DMS53 treated with DMSO at 0.1 percent for 48 hours (cell line): Measurements from ENCODE around the gene MAP3K7.

Experiments used
- DNase-seq: peaks from one replicate; lab custom pipeline; 2025; ENCODE audit not compliant: unreplicated experiment; lab: John Stamatoyannopoulos, UW

Gene MAP3K7

DNA sequence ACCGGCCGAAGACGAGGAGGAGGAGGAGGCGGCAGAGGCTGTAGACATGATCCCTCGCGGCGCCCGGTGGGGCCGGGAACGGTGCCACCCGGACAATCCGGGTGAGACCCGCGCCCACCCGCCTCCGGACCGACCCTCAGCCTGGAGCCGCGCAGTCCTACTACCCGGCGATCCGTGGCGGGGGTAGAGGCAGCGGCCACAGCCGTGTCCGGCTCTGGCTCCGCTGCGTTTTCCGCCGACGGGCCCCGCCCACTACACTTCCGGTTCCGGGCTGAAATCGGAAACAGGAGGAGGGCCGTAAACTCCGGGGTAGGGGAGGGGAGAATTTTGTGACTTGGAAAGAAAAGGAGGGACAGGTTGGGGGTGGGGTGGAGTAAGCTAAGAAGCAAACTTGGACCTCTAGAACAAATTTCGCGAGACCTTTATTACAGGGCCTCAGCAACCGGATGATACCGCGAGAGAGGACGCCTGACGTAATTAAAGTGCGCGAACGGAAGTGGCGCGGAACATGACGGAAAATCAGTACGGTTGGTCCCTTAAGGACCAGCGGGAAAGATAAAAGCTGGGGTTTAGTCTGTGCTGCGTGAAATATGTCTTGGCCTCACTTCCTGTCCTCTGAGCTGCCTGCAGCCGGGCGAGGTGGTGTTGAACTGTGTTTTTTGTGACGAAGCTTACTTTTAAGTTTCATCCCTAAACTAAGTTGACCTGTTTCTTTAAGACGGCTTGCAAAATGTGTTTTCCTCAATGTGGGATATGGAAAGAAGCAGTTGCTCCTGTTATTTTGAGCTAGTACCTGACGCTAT is at the start of gene MAP3K7:
TSS of gene MAP3K7 (minus strand) at position 237 of the 803 bp plus-strand sequence. CDS start at position 48, 189 bp downstream.
- DNase-seq: peak; percentile 62

DNA sequence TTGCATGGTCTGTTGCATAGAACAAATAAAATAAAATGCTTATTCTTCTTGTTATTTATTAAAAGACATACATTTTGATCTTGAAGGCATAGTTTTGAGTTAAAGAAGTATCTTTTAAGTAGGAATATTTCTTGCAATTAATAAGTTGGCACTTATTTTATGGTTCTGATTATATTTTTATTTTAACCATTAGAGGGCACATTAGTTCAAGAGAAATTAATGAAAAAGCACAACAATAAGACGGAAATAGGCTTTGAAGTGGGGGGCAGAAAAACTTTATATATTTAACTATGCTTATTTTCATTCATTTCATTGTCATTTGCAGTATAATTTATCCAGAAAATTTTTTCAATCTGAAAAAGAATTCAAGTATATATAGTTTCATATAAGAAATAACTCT is 44.2 kb upstream of the MAP3K7 start:
- no peak for DNase-seq

DNA sequence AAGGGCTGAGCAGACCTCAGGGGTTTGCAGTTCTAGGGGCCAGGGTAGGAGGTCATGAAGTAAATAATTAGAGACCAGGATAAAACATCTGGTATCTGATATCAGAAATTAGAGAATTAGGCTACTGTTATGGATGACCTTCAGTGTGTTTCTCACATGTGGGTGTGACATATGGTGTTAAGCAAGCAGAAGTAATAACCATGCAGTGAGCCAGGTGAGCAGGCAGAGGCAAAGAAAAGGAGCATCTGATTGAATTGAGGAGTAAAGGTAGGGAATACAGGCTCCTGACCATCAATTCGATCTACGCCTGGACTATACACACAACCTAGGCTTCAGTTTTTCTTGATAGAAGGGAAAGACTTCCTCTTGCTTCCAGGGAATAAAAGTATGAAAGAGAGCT is 34.7 kb upstream of the MAP3K7 start:
- DNase-seq: no peak

DNA sequence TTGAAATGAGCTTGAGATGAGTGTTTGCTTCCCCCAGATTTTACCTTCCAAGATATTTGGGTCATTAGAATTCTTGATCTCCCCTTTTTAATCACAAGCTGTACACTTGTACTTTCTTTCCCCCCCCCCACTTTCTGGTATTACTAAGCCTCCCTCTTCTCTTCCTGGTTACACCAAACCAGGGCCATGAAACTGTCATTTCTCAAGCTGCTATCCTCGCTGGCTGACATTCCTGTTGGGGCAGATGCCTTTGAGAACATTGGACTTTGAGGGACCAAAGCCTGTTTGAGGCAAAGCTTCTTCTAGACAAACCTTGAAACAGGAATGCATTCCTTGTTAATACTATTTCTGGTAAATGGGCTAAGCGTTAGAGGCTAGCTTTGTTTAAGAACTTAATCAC is 32.3 kb upstream of the MAP3K7 start:
- DNase-seq: no peak

DNA sequence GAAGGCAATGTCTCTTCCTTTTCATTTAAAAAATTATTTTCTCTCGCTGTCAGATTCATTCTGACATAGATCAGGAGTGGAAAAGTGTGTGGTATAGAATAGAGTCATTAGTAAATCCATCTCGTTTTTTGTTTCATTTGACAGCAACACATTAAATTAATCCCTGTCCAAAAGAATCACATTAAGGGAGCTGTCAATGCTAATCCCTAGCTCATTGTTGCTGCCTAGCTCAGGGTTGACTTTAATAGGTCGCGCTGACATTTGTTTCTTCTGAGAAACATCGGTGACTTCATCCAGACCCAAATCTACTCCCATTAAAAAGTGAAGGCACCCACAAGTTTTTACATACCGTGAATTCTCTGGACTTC is 25.4 kb upstream of the MAP3K7 start:
- DNase-seq: no peak

DNA sequence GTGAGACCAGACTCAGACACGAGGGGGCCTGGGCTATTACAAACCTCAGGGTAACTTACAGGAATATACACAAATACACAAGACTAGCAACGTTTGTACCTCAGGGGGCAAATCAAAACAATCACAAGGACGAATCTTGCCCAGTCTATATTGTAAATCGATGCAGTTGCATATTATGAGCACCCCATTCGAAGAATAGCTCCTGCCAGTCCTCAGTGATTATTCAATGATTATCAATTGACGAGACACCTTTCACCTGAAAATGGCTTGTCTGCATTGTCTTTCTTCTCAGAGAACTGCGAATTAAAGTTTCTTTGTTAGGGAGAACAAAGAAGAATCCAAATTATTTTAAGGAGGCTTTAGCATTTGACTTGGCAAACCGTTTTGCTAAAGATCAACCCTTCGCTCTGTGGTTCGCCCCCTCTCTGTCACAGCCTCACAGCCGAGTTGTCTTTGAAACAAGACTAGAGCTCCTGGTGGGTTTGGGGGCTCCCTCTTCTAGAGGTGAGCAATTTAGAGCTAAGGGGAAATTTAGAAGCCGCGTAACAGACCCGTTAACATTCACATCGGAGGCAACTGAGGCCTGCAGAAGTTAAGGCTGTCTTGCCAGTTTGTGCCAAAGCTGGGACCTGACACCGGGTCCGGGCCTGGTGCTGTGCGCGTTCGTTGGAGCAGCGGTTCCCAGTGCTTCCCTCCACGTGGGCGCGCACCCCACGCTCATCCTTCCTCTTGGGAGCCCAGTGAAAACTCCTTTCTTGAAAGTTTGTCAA is 24.9 kb upstream of the MAP3K7 start:
- DNase-seq: no peak

DNA sequence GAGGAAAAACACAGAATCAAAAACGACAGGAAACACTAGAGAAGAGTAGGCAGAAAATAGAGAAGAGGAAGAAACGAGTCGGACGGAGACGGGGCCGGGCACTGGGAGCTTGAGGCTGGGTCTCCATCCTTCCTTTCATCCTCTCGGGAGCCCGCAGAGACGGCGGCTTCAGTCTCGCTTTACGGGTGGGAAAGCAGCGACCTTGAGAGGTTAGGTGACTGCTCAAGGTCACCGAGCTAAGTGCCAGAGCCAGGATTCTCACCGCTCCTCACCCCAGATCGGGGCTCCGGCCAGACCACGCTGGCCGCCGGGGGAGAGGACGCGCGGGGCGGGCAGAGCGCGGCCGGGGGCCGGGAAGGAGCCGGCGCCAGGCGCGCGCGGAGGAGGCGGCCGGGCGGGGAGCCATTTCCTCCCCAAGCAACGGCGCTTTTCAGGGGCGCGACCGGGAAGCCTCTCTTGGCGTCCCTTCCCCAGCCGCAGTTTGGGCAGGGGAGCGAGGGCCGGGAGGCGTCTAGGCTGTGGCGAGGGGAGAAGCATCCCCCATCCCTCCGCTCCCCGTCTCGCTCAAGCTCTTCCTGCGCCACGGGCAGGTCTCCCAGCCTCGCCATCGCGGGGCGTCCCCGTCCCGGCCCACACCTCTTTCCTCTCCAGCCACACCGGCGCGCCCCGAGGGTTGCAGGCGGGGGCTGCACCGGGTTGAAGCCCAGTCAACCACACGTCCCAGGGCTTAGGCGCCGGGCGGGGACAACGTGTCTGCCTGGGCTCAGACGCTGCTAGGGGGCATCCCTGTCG is 24.1 kb upstream of the MAP3K7 start:
- DNase-seq: peak; percentile 7

DNA sequence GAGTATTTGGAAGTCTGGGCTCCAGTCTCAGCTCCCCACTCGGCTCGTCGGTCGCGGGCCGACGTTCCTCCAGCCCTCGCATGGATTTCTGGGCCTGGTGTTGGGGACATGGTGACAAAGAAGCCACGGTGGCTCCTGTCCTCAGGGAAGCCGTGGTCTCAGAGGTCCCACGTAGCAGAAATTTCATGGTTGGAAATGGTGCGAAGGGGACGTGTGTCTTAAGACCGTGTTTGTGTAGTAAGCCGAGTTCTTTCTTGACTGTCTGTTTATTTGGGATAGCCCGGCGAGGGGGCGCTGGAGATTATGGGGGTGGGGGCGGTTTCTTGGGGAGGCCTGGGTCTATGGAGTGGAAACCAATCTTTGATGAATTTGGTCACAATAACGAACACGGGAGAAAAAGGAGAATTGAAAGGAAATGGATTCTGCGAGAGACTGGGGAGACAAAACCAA is 23.5 kb upstream of the MAP3K7 start:
- no peak for DNase-seq

DNA sequence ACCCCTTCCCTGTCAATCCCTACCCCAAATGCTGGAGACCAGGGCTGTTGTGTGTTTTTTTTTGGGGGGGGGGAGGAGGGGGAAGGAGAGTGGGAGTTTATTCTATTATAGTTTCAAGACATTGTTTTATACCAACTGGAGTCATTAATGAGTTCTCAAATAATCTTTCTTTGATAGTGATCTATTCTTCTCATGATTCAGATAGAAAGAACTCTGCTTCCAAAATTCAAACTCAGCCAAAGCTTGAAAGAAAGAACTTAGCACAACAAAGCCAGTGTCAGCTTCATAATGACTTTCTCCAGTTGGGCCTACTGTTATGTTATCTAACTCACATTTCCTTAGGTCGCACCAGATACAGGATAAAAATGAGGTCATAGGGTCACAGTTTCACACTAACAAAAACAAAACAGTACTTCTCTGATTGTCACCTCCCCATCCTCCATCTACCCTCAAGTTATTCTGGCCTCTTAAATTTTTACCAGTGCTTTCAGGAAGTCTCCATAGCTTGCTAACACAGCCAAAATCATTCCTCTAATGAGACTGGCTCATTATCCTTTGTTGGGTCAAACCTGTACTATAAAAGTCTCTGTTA is 19.0 kb upstream of the MAP3K7 start:
- no peak for DNase-seq

DNA sequence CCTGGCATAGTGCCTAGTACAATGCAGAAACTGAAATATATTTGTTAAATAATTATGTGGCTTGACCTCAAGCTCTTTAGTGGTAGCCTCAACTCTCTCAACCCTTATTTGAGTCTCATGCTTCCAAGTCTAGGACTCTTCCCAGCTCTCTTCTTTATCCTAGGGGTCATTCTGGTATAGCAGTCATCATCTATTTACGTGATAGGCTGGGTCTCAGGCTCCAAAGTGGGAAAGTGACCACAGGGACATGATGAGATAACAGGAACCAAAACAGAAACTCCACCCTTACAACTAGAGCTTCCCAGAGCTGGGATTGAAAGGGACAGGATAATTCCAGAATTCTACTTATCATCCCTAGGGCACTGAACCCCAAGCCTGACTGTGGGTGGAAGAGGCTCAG is 17.7 kb upstream of the MAP3K7 start:
- no peak for DNase-seq

DNA sequence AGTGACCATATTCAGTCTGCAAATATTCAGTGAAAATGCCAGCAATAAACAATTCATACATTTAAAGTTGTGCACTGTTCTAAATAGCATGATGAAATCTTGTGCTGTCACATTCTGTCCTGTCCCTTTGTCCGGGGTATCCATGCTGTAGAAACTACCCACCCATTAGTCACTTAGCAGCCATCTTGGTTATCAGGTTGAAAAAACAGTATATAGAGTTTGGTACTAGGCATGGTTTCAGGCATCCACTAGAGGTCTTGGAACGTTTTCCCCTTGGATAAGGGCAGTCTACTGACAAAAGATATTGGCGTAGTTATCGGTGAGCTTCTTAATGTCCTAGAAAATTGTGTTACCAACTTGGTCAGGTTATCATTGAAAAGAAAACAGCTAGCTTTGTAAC is 12.3 kb upstream of the MAP3K7 start:
- DNase-seq: no peak

DNA sequence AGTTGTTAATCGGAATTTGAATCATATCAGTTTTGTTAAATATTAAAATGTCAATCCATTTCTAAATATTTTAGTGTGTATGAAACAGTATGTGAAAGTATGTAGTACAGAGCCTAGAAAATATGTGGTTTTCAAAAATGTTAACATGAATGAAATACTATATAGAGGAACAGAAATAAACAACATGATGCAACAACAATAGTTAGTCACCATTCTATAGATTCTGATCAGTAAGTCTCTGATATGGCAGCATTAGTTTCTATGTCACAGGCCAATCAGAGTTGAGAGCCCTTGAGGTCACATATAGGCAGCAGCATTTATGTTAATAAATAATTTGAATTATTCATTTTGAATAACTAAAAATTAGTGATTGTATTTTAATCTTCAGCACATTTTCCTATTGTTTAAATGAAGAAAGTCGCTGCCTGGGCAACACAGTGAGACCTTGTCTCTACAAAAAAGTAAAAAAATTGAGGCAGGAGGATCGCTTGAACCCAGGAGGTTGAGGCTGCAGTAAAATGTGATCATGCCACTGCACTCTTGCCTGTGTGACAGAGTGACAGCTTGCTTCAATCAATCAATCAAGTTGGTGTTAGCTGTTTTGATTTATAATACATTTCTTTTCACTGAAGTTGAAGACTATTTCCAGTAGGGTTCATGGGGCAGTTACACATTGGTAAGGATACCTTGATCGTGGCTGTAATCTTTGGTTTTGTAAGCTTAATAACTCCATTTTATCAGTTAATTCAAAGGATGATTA is 11.5 kb upstream of the MAP3K7 start:
- DNase-seq: no peak

DNA sequence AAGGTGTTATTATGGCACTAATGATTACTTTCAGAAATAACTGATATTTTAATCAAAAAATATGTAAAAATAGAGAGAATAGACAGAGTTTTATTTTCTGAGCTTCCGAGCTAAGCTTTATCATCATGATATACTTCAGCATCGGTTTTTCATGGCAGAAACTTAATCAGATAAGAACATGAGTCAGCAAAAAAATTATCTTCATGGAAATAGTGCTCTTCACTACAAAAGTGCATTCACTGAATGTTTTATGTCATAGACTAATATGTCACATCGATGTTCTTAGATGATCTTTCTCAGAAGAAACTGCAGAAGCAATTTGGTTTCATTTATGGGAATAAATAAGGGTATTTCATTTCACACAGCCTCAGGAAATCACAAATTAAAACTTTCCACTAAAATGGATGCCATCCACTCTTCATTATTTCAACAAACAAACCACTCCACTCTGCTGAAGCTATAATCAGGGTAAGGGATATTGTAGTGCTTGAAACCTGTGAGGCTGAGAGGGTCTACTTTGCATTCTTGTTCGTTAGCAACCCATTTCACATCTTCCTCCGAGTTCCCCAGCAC is 10.2 kb upstream of the MAP3K7 start:
- DNase-seq: no peak

DNA sequence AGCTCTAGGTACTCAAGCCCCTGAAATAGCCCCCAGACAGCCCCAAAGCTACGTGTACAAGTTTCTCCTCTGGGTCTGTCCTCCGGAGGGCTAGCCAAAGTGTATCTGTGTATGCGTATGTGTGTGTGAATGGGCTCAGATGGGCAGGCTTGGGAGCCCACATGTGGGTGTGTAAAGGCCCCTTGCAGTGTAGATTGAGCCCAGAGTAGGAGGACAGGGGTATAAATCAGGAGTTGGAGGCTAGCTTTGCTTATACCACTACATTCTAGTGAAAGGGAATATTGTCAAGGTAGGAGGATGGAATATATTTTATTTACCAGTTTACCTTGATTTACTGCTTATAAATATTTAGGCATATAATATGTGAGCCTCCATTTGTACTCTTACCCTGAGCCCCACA is 9.0 kb upstream of the MAP3K7 start:
- DNase-seq: no peak

DNA sequence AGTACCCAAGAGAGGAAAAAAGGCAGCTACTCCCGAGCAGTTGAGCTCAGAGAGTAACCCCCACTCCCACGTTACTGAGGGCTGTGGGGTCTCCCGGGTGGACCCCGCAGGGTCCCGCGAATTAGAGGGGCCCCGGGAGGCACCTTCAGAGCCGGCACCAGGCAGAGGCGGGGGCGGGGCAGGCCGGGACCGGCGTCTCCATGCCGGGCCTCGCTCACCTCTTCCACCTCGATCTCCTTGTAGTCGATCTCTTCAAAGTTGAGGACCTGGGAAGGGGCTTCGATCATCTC is 381 bp downstream of the MAP3K7 start:
- DNase-seq: no peak

DNA sequence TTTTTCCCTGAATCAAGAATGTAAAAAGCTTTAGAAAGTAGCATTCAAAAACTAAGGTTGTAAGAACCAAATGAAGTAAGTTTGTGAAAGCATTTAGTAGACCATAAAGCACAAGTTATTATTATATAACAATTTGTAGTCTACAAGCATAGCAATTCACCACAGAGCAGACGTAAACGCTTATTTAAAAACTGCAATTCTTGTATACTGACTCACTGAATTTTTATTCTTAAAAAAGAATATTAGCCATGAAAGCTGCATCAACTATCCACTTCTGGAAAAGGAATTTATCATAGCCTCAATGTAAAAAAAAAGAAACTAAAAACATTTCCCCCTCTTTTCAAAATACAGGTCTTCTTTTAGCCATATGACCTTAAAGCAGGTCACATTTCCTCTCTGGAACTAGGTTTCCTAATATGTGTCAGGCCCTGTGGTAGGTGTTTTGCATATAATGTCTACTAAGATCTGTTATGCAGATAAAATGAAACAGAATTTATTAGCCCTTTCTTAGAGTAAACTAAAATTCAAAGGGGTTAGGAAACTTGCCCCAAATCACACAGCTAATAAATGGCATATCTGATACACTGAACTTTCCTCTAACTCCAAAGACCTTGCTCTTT is 2.1 kb downstream of the MAP3K7 start:
- no peak for DNase-seq

DNA sequence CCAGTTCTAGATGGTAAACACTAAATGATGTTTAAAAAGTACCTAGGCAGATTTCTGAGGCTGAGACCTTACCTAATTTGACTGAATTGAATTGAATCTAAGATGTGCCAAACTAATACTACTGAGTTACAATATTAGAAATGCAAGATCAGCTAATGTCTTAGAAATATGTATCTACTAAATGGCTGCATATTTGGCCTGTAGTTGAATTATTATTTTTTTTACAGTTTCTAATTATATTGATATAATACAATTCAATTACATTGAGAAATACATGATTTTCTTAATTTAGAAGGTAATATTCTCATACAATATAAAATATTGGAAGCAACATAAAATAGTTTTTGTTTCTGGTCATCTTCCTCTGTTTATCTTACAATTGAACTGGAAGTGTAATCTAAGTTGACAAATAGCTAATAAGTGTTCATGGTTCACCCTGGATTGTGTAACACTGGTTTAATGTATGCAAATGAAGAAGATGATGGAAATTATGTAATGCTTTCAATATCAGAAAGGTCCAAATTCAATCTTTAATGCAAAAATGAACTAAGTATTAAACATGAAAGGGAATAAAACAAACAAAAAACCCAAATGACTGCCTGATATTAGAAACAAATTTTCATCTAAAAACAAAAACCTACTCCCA is 2.9 kb downstream of the MAP3K7 start:
- no peak for DNase-seq

DNA sequence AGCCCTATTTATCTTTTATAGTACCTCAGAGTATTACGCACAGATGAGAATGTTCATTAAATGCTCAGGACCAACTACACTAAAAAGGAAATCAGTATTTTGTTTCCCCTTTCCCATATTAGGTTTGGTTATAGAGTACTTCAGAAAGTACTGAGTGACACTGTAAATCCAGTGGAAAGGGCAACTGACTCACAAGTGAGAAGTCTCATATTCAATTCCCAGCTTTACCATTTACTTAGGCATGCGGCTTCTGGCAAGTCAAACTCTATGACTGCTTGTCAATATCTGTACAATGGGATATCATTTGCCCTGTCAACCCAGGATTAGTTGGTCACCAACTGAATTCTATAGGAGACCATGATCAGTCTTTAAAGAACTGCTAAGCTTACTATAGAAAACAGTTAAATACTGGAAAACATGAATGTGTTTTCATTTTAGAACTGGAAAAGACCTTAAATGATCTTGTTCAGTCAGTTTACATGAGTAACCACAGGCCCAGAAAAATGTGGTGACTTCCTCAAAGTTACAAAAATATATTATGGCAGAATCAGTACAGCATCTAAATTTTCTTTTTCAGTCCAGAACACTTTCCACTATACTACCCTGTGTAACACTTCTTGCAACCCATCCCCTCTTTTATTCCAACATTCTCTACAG is 3.6 kb downstream of the MAP3K7 start:
- no peak for DNase-seq

DNA sequence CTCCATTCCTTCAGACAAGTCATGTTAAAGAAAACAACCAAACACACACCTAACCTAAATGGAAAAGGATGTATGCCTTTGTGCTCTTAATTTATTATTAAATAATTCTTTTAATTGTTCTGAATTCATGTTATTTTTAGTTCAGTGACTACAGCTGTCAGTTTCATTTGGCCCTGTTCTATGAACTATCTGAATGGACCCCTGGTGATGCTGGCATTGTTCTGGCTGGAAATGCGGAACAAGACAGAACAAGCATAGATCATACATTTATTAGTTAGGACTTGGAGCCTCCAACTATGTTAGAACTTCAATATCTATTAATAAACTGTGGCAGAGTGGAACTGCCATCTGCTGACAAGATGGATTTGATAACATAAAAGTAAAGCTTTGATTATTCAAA is 5.7 kb downstream of the MAP3K7 start:
- DNase-seq: no peak
